Right lobe of liver (tissue), 4 donors: Measurements from ENCODE around the gene CENPM.

ENCODE experiments used
- POLR2A ChIP-seq: fragments of 450-650 bp; IDR thresholded peaks from one replicate; pipeline ENCODE4 v1.6.1; 2017; ENCODE audit warnings: antibody characterized with exemption, mild to moderate bottlenecking
- TF ChIP-seq, protein P1 (sequence below), 4 donors: fragments of 200-600 bp in 3 of 4; fragments of 450-650 bp in 1 of 4; IDR thresholded peaks; one replicate each; pipeline versions ENCODE4 v1.5.1 to v1.8.0; 2016 to 2022; ENCODE audit warnings: antibody characterized with exemption in 4 of 4, mild to moderate bottlenecking in 2 of 4
- donor health status: DM: no; HTN: no; CAD: no.
- donor health status: DM: no; HTN: no; CAD: no.
- donor health status: DM: no; HTN: yes; CAD: no.

- TF ChIP-seq, protein P1, sequence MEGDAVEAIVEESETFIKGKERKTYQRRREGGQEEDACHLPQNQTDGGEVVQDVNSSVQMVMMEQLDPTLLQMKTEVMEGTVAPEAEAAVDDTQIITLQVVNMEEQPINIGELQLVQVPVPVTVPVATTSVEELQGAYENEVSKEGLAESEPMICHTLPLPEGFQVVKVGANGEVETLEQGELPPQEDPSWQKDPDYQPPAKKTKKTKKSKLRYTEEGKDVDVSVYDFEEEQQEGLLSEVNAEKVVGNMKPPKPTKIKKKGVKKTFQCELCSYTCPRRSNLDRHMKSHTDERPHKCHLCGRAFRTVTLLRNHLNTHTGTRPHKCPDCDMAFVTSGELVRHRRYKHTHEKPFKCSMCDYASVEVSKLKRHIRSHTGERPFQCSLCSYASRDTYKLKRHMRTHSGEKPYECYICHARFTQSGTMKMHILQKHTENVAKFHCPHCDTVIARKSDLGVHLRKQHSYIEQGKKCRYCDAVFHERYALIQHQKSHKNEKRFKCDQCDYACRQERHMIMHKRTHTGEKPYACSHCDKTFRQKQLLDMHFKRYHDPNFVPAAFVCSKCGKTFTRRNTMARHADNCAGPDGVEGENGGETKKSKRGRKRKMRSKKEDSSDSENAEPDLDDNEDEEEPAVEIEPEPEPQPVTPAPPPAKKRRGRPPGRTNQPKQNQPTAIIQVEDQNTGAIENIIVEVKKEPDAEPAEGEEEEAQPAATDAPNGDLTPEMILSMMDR (IDR thresholded peaks at IDR 0.05): no peak
- TF ChIP-seq POLR2A: no peak
These were observed 40.1 kb downstream of the CENPM start for GRCh38 chr22:41906822-41907221.
